Colon (tissue), 2 donors: ENCODE data around the gene NKD1.

ENCODE experiments used
- FAIRE-seq: peaks from 2 replicates; lab custom pipeline; 2012; peaks lifted over from hg19 to GRCh38; lab: Jason Lieb, UNC
- donor health status: control.
- donor health status: control.

The NKD1 gene

DNA sequence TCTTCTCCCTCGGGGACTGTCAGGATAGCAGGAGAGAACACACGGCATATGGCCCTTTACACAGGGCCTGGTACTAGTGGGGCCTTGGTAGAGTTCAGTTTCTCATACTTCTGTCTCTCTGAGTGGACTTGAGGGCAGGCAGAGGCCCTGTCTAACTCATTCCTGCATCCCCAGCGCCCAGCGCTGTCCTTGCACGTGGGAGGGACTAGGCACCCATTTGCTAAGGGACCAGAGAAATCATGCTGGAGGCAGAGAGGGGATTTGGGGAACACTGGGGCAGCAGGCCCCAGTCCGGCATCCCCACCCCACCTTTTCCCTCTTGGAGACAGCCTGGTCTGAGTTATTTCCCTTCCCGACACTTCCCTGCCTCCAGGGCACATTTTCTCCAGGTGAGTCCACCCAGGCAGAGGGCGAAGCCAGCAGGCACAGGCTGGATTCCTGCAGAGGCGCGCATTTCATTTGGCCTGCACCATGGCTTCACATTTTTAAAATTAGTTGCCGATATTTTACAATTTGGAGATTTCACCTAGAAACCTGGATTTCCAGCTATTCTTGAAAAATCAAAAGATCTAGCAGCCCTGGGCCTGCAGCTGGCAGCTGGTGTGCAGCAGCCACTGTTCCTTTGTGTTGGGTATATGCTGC lies 9.7 kb upstream of the NKD1 start:
- no peak for FAIRE-seq

DNA sequence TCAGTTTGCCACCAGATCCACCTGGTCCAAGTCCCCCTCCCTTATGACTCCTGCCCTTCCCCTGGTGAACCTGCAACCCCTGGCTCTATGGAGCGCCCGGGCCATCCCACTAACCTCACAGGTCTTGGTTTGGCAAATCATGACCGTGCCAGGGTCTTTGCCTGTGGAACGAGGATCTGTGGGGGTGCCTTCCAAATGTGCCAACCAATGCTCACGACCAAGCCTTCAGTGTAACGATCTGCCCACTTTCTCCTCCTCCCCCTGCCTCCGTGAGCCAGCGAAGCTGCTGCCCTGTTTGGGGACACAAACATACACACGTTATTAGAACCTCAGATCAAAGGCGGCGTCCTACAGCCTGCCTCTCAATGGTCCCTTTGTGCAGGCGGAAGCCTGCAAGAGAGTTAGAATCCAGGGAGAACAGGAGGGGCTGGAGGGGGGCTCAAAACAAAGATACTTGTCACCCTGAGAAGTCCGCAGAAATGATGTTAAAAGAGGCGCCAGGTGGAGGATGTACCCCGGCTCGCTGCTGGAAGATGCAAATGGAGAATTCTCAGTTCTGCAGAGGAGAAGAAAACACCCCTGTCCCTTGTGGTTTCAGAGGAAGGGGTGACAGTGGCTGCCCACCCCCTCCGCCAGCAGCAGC lies 9.0 kb upstream of the NKD1 start:
- no peak for FAIRE-seq

DNA sequence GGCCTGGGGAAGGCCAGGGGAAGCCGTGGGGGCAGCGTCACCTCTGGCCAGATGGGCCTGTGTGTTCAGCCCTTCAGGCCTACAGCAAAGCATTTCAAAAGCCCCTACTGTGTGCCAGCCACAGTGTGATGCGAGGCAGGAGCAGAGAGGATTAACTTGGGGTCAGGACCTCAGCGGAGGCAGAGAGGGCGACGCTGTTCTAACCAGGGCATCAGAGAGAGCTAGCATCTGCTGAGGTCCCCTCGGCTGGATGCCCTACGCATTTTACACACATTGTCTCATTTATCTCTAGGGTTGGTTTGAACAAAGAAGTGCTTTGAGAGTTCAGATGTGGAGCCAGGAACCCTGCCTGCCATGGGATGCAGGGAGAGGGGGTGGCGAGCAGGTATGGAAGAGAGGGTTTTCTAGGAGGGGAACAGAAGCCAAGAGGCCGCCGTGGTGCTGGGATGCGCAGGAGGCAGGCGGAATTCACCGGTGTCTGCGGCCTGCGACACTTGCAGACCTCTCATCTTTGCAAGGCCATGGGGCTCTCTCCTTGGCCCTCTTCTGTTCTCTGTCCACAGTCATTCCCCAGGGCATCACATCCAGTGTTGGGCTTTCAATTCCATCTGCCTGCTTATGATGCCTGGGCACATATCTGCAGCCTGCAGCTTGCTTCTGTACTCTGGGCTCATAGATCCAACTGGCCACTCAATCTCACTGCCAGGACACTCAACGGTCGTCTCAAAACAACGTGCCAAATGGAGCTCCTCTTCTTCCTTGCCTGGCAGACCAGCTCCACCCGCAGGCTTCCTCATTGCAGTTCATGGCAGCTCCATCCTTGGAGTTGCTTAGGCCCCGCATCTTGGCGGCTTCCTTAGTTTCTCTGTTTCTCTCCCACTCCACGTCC lies 8.1 kb upstream of the NKD1 start:
- FAIRE-seq: no peak

DNA sequence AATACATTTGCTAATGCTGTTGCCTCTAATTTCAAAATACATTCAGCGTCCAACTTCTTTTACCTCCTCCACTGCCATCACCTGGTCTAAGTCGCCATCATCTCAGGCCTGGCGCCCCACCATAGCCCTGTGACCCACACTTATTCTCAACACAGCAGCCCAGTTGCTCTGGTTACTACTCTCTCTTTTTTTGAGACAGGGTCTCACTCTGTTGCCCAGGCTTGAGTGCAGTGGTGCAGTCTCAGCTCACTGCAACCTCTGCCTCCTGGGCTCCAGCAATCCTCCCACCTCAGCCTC lies 7.5 kb upstream of the NKD1 start:
- FAIRE-seq: no peak

DNA sequence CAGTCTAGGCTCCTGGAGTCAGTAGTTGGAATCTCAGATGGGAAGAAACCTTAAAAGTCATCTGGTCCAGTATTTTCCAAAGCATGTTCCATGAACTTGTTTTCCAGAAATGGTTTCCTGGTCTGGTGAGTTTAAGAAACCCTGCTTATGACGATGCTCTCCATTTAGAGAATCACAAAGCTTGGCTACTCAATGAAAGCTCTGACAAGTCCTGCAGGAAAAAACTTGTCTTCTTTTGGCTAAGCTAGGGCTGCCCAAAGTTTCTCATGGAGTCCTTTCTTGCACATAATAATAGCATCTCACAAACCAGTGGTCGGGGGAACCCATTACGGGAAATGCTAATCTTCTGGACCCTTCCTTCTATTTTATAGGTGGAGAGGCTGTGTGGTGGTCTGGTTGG lies 5.5 kb upstream of the NKD1 start:
- no peak for FAIRE-seq

DNA sequence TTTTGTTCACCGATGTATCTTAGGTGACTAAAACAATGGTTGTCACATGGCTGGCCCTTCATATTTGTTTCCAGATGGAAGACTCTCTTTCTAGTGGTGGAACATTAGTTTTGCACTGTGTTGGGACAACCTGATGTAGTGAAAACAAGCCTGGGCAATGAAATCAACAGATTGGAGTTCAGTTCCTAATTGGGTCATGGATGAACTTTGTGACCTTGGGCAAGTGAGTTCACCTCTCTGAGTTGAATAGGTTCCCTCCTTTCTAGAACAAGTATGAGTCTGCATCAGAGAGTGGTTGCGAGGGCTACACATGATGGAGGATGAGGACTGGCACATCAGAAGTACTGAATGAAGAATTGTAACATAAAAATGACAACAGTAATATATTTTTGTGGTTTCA lies 2.1 kb upstream of the NKD1 start:
- no peak for FAIRE-seq

DNA sequence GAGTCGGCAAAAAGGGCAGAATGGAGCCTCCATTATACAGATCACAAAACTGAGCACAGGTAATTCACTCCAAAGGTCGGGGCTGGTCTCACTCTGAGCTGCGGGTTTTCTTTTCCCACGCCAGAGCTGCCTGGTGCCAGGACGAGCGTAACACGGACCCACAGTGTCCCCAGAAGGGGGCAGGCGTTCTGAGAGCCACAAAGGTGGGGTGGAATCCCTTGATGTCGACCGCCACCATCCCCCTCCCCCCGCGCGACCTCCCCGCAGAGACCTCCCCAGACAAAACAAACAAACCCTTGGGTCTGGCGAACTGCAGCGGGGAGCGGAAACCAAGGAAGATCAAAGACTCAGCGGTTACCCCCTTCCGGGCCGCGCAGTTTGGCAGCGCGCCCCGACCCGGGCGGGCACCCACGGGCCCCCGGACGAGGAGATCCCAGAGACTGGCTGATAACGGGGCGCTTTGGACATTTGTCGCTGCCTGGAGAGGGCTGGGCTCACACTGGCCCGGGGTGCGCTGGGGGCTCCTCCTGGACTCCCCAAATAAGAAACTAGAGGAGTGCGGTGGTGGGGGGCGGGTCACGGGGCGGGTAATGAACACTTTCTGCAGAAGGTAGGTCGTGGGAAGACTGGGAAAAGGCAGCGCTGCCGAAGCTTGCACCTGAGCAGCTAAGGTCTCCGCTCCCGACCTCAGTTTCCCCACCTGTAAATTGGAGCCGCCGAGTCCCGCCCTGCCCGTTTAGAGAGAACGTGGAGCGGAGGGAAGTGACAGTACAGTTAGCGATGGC lies 664 bp upstream of the NKD1 start:
- no peak for FAIRE-seq

DNA sequence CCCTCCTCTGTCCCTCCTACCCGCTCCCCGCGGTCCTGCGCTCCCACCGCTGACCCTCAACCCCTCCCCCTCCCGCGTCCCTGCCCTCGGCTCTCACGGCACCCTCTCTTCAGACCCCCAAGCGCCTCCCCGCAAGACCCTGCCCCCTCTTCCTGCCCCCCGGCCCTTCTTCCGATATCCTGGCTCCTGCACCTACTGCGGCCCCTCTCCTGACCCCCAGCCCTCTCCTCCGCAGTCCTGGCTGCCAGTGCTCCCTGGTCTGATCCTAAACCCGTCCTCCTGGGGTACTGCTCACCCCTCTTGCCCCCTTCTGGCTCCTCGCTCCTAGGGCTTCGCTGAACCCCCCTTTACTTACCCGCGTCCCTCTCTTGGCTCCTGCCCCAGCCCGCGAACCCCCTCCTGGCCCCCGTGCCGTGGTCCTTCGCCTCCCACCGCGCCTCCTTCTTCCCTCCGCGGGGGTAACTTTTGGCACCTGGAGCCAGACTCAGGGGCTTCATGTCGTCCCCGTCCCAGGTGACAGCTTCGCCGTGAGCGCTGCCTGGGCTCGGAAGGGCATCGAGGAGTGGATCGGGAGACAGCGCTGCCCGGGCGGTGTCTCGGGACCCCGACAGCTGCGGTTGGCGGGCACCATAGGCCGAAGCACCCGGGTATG lies 839 bp downstream of the NKD1 start:
- no peak for FAIRE-seq

DNA sequence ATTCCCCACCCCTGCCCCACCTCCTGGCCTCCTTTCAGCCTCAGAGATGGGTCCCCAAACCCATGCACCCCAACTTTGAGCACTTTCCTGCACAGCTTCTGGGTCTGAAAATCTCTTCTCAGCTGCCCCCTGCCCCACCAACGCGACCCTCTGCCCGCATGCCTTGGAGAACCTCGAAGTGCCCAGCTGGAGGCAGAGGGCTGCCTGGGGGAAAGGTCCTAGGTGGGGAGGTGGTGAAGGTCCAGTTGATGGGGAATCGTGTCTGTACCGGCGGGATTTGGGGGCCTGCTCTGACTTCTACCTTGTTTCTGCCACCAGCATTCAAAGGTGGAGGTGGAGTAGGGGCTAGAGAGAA lies 1.3 kb downstream of the NKD1 start:
- no peak for FAIRE-seq

DNA sequence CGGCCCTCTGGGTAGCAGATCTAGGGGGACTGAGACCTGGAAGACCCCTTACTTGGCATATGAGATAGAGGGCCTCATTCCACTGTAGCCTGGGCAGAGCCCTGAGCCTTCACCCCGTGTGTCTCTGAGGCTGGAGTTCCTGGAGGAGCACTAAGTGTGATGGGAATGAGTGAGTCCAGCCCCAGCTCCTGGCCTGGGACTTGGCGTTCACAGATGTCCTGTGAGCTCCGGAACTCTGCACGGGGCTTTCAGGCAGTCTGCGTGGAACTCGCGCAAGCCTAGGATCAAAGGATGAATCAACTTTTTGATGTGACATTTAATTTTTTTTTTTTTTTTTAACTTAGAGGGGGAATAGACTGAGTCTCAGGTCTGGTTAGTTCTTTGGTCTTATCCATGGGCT lies 1.8 kb downstream of the NKD1 start:
- no peak for FAIRE-seq

DNA sequence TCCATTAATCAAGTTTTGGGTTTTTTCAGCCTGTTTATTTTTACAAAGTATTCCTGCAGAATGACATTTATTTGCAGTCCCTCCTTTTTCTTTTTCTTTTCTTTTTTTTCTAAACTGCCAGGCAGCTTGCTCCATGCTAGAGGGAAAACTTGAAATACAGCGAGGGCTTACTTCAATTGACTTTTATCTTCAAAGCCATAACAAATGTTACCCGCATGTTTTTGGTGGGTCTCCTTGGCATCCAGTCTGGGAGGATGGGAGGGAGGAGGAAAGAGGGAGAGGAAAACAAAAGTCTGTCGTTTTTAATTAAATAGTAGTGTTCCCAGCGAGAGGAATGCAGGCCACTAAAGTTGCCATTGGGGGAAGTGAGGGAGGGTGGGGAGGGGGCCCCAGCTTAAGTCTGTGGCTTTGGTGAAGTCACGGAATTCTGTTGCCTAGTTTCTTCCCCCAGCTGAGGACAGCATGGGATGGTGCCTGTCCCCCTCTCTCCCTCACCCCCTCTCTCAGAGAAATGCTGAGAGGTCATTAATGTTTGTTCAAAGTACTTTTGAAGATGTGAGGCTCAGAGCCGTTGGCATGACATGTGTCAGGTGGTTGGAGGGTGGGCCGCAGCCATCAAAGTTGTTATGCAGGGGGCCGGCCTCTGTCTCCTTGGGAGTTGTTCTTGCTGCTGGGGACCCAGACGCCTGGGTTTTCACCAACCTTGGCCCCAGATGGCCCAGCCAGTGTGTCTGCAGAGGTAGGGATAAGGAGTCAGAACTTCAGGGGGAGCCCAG lies 2.9 kb downstream of the NKD1 start:
- no peak for FAIRE-seq

DNA sequence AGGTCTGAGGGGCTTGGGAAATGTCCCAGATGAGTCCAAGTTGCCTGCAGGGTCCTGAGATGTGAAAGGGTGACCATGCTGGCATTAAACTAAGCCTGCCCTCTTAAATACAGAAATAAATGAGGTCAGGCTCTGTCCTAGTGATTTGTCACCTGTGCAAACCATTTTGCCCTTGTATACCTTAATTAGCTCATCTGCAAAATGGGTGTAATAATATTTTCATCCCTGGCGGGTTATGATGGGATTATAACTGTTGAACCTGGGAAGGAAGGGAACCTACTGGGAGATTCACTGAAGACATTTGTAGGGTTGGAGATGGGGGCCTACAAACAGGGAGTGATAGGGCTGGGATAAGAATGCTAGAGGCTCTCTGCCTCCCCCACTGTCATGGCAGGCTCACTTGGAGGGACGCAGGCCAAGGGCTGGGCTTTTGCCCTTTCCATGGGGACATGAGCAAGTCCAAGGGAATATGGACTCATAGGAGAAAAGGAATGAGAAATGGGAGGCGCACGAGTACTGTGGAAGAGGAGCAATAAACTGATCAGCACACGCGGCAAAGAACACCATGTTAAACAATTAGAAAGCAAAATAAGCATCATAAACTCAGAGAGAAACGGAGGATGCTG lies 4.4 kb downstream of the NKD1 start:
- FAIRE-seq: no peak

DNA sequence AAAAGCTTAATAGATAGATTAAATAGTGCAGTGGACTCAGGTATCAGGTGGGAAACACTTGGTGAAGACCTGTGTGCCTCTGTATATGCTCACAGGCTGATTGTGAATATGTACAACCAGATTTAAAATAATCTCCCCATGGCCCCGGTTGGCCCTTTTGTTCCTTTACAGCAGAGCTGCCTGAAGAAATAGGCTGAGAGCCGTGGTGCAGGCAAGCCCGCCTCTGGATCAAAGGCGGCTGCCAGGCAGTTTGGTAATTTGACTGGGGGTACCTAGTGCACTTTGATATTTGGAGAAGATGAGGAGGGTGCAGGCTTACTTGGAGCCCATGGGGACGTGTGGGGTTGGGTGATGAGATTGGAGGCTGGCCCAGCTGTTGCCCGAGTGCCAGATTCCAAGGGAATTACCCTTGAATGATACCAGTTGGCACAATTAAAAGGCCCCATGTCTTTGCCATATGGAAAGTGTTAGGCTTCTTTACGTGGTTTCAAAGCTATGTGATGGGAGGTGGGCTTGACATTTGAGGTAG lies 5.0 kb downstream of the NKD1 start:
- no peak for FAIRE-seq

DNA sequence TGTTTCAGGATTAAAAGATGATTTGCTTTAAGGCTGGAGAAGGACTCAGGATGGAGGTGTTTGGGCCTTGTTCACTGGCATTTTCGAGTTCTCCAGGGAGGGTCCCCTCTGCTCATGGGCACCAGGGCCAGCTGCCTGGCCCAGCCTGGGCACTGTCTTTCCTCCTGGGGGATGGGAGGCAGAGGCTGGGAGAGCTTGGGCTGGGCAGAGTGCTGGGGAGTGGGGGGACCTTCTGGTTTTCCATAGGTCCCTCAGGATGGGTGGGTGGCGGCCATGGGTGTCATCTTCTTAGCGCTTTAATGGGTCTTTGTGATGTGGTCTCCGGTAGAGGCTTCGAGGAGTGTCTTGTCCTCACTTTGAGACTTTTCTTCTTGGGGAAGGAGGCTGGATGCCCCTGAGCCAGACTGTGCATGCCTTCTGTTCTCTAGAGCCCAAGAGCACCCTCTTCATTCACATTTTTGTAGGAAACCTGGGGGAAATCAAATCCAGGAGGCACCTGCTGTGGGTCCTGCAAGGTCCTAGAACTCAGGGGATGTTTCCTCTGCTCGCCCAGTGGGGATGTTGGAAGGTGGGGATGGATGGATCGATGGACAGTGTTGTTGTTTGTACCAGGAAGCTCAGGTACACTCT lies 5.7 kb downstream of the NKD1 start:
- no peak for FAIRE-seq

DNA sequence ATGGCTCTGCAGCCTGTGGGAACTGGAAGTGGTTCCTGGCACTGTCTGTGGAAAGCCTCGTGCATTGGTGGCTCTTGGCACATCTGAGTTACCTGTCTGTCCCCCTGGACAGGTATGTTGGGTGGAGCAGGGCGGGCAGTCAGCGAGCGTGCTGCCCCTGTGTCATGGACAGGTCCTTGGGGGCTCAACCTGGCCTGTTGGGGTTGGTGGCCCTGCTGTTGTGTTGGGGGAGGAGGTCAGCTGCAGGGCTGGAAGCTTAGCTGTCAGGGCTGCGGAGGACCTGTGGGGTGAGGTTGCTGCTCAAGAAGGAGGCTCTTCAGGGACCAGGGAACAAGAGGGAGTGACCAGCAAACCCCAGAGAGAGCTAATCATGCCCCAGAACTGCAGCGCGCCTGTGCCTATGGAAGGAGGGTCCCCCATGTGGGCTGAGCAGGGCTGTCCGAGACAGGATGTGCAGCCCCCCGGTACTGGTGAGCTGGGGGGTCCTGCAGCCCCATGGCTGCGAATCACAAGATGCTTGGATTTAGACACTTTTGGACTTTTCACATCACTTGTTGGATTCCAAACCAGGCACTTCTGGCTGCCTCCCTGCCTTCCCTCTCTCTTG lies 7.2 kb downstream of the NKD1 start:
- FAIRE-seq: no peak

DNA sequence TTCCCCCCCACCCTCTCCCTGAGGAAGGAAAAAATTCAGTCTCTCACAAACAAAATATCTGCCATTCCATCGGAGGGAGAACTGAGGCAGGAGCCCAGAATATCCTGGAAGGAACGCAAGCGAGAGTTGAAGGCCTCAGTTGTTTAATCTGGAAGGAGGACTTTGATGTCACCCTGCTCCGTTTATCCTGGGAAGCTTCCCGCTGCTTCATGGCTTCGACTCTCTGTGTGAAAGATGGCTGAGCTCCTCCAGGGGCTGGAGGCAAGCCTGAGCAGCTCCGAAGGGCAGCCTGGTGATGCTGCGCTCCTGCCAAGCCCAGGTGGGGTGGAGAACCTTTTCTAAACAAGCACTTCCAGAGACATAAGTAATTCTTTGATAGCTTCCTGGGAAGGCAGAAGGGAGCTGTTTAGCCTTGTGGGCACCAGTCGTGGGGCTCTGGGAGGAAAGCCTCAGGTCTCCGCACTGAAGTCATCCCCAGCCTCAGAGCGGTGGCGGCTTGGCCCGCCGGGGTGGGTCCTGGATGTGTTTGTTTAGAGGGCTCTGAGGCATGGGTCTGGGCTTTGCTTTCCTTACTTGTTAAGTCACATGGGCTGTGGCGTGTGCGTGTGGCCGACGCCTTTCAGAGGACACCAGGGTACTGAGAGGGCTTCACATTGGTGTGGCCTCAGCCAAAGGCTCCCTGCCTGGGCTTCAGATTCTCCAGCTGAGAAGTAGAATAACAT lies 7.9 kb downstream of the NKD1 start:
- FAIRE-seq: no peak

DNA sequence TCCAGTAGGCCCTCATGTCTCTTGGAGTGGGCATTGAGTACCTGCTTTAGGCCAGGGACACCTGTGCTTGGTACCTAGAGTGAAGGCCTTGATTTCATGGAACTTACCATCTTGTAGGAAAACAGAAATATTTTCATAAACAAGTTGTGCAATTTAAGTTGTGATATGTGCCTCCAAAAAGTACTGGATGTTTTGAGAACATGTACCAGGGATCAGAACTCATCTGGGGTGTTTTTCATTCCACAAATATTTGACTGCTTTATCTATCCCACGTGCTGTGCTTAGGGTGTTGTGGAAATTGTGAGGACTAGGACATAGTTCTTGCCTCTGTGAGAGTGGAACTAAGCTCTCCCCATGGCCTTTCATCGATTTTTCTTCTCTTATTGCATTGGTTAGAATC lies 8.8 kb downstream of the NKD1 start:
- FAIRE-seq: no peak

DNA sequence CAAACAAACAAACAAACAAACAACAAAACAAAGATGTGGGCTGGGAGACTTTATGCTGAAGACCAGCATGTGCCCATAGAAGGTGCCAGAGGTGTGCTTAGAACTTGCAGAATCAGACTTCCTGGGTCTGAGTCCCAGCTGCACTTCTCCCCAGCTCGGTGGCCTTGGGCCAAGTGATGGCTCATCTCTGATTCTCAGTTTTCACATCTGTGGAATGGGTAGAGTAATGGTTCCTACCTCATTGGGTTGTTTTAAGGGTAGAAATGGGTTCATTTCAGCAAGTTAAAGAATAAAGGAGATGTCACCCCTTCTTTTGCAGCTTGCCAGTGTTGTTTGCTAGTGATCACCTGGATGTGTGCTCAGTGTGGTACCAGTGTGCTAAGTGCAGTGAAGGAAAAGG lies 10.7 kb downstream of the NKD1 start:
- no peak for FAIRE-seq

DNA sequence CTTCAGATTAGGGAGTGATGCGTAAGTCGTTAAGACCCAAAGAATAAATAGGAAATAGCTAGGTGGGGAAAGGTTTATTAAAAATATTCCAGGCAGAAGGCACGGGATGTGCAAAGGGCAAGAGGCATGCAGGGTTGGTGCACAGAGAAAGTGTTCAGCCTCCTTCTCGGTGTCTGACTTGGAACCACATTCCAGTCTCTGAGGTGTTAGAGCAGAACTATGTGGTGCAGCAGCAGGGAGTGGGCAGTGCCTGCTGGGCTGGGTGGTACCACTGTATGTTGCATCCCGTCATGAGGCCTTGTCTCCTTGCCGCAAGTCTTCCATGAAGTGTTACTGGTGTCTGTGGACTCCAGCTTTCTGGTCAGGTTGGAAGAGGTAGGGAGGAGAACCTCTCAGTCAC lies 11.1 kb downstream of the NKD1 start:
- no peak for FAIRE-seq
